GM18867 (cell line): ENCODE data around the gene SEC14L2.
"Not testable (repeated sequence)": the region's sequence is repeated elsewhere in the genome, so short reads cannot be mapped to it uniquely, and the experiment has no call there.

Experiments
- ATAC-seq: cut with Tn5 transposase; IDR thresholded peaks from one replicate; pipeline ENCODE4 v1.9.1; 2021; ENCODE audit warnings: mild to moderate bottlenecking, moderate library complexity; ENCODE audit not compliant: unreplicated experiment

Gene SEC14L2

GRCh38 chr22:30447656-30448055 is 50.8 kb downstream of the SEC14L2 start:
- ATAC-seq: no peak

- not testable (repeated sequence) for ATAC-seq
Measured at GRCh38 chr22:30451488-30451887, 54.7 kb downstream of the SEC14L2 start.

GRCh38 chr22:30452861-30453260 is 56.0 kb downstream of the SEC14L2 start:
- no peak for ATAC-seq

GRCh38 chr22:30453731-30454510 is 57.1 kb downstream of the SEC14L2 start:
- no peak for ATAC-seq

GRCh38 chr22:30455075-30455840 is 58.4 kb downstream of the SEC14L2 start:
- no peak for ATAC-seq

- no peak for ATAC-seq
Measured at GRCh38 chr22:30457981-30458380, 61.2 kb downstream of the SEC14L2 start.

GRCh38 chr22:30459181-30460052 is 62.6 kb downstream of the SEC14L2 start:
- ATAC-seq: no peak

- ATAC-seq: no peak
Measured at GRCh38 chr22:30460147-30460546, 63.3 kb downstream of the SEC14L2 start.

GRCh38 chr22:30460555-30460954 is 63.7 kb downstream of the SEC14L2 start:
- ATAC-seq: not testable (repeated sequence)

GRCh38 chr22:30469165-30469564 is 72.3 kb downstream of the SEC14L2 start:
- no peak for ATAC-seq

- ATAC-seq: no peak
Measured at GRCh38 chr22:30470655-30471054, 73.8 kb downstream of the SEC14L2 start.

GRCh38 chr22:30471616-30472318 is 74.9 kb downstream of the SEC14L2 start, which contains the start of gene SEC14L3:
TSS of gene SEC14L3 (minus strand) at chr22:30472017. CDS start at chr22:30471958, 59 bp downstream.
- no peak for ATAC-seq

- ATAC-seq: no peak
Measured at GRCh38 chr22:30472994-30473720, 76.3 kb downstream of the SEC14L2 start.

- ATAC-seq: no peak
Measured at GRCh38 chr22:30474121-30474520, 77.3 kb downstream of the SEC14L2 start.
